T-helper 1 cell treated with Interleukin-12 subunit alpha and Interleukin-12 subunit beta and Interleukin-4 antibody, amounts not matched to agents 30 μg/mL and 1 μg/mL, for 36 hours (primary cell): Measurements from ENCODE around the gene NFATC1.
"Not testable (repeated sequence)": the region's sequence is repeated elsewhere in the genome, so short reads cannot be mapped to it uniquely, and the experiment has no call there.

Experiments used
- H3K27ac Mint-ChIP-seq: one replicate; pipeline ENCODE4 v1.8.0; 2021; ENCODE audit warnings: mild to moderate bottlenecking, mixed read lengths
- H3K27me3 Mint-ChIP-seq: one replicate; pipeline ENCODE4 v1.8.0; 2021; ENCODE audit warnings: low read depth, mixed read lengths
- H3K36me3 Mint-ChIP-seq: one replicate; pipeline ENCODE4 v1.8.0; 2021; ENCODE audit warnings: low read depth, mixed read lengths
- H3K4me1 Mint-ChIP-seq: one replicate; pipeline ENCODE4 v1.8.0; 2021; ENCODE audit warnings: low read depth, mixed read lengths
- H3K4me3 Mint-ChIP-seq: one replicate; pipeline ENCODE4 v1.8.0; 2021; ENCODE audit warnings: mild to moderate bottlenecking, moderate library complexity, mixed read lengths
- H3K9me3 Mint-ChIP-seq: one replicate; pipeline ENCODE4 v1.8.0; 2021; ENCODE audit warnings: mixed read lengths

Gene NFATC1

GRCh38 chr18:79368681-79369080, 27.0 kb upstream of the NFATC1 start:
- Mint-ChIP-seq H3K36me3 (peaks cover 4% of the 10 kb centered on the region), H3K27me3 (no peaks in the 10 kb centered on the region), H3K9me3 (no peaks in the 10 kb centered on the region), H3K27ac (no peak overlapping the region), H3K4me1 (peaks cover 12% of the 10 kb centered on the region), H3K4me3 (no peak overlapping the region)

GRCh38 chr18:79371561-79372121, 24.1 kb upstream of the NFATC1 start:
- Mint-ChIP-seq H3K36me3 (peaks cover 4% of the 10 kb centered on the region), H3K4me1 (peaks cover 12% of the 10 kb centered on the region), H3K27ac (no peak overlapping the region), H3K27me3 (no peaks in the 10 kb centered on the region), H3K9me3 (no peaks in the 10 kb centered on the region), H3K4me3 (peak overlapping the region; percentile 6)

- Mint-ChIP-seq H3K4me1 (peaks cover 12% of the 10 kb centered on the region), H3K27ac (no peak overlapping the region), H3K9me3 (no peaks in the 10 kb centered on the region), H3K27me3 (no peaks in the 10 kb centered on the region), H3K4me3 (no peak overlapping the region), H3K36me3 (peaks cover 6% of the 10 kb centered on the region)
Observed at GRCh38 chr18:79372461-79372860, 23.3 kb upstream of the NFATC1 start.

- Mint-ChIP-seq H3K27ac (no peak overlapping the region), H3K9me3 (no peaks in the 10 kb centered on the region), H3K4me3 (no peak overlapping the region), H3K27me3 (no peaks in the 10 kb centered on the region), H3K36me3 (peaks cover 9% of the 10 kb centered on the region), H3K4me1 (peaks cover 12% of the 10 kb centered on the region)
Observed at GRCh38 chr18:79372991-79373390, 22.7 kb upstream of the NFATC1 start.

GRCh38 chr18:79373736-79374135, 22.0 kb upstream of the NFATC1 start:
- H3K4me3 Mint-ChIP-seq, result no peak overlapping the region
- H3K36me3 Mint-ChIP-seq, result peaks cover 13% of the 10 kb centered on the region
- H3K27ac Mint-ChIP-seq, result no peak overlapping the region
- H3K4me1 Mint-ChIP-seq, result peaks cover 9% of the 10 kb centered on the region
- no peaks in the 10 kb centered on the region for H3K9me3 Mint-ChIP-seq
- H3K27me3 Mint-ChIP-seq, result no peaks in the 10 kb centered on the region

GRCh38 chr18:79374408-79375171, 21.1 kb upstream of the NFATC1 start:
- H3K27me3 Mint-ChIP-seq, result no peaks in the 10 kb centered on the region
- H3K9me3 Mint-ChIP-seq, result no peaks in the 10 kb centered on the region
- peaks cover 14% of the 10 kb centered on the region for H3K4me1 Mint-ChIP-seq
- H3K36me3 Mint-ChIP-seq, result peaks cover 16% of the 10 kb centered on the region
- H3K27ac Mint-ChIP-seq, result no peak overlapping the region
- H3K4me3 Mint-ChIP-seq, result no peak overlapping the region

GRCh38 chr18:79375441-79376154, 20.1 kb upstream of the NFATC1 start:
- H3K27ac Mint-ChIP-seq, result no peak overlapping the region
- H3K9me3 Mint-ChIP-seq, result no peaks in the 10 kb centered on the region
- no peaks in the 10 kb centered on the region for H3K27me3 Mint-ChIP-seq
- H3K4me3 Mint-ChIP-seq, result no peak overlapping the region
- H3K36me3 Mint-ChIP-seq, result peaks cover 16% of the 10 kb centered on the region
- H3K4me1 Mint-ChIP-seq, result peaks cover 14% of the 10 kb centered on the region

GRCh38 chr18:79376661-79377060, 19.1 kb upstream of the NFATC1 start:
- H3K9me3 Mint-ChIP-seq, H3K27ac Mint-ChIP-seq, H3K27me3 Mint-ChIP-seq, H3K4me3 Mint-ChIP-seq: not testable (repeated sequence)
- Mint-ChIP-seq H3K36me3 (peaks cover 13% of the 10 kb centered on the region), H3K4me1 (peaks cover 11% of the 10 kb centered on the region)

- Mint-ChIP-seq H3K9me3 (no peaks in the 10 kb centered on the region), H3K36me3 (peaks cover 12% of the 10 kb centered on the region), H3K27ac (no peak overlapping the region), H3K4me3 (no peak overlapping the region), H3K27me3 (no peaks in the 10 kb centered on the region), H3K4me1 (peaks cover 8% of the 10 kb centered on the region)
Observed at GRCh38 chr18:79377187-79377891, 18.4 kb upstream of the NFATC1 start.

- H3K9me3 Mint-ChIP-seq, result no peaks in the 10 kb centered on the region
- peaks cover 12% of the 10 kb centered on the region for H3K36me3 Mint-ChIP-seq
- no peak overlapping the region for H3K27ac Mint-ChIP-seq
- peaks cover 8% of the 10 kb centered on the region for H3K4me1 Mint-ChIP-seq
- H3K4me3 Mint-ChIP-seq, result no peak overlapping the region
- no peaks in the 10 kb centered on the region for H3K27me3 Mint-ChIP-seq
Observed at GRCh38 chr18:79378536-79379250, 17.0 kb upstream of the NFATC1 start.

- no peaks in the 10 kb centered on the region for H3K27me3 Mint-ChIP-seq
- no peak overlapping the region for H3K27ac Mint-ChIP-seq
- H3K9me3 Mint-ChIP-seq, result no peaks in the 10 kb centered on the region
- H3K36me3 Mint-ChIP-seq, result peaks cover 12% of the 10 kb centered on the region
- H3K4me3 Mint-ChIP-seq, result no peak overlapping the region
- peaks cover 8% of the 10 kb centered on the region for H3K4me1 Mint-ChIP-seq
Observed at GRCh38 chr18:79379251-79379905, 16.4 kb upstream of the NFATC1 start.

GRCh38 chr18:79379931-79380815, 15.6 kb upstream of the NFATC1 start:
- Mint-ChIP-seq H3K27ac (no peak overlapping the region), H3K27me3 (no peaks in the 10 kb centered on the region)

More at GRCh38 chr18:79379931-79380815, 15.6 kb upstream of the NFATC1 start:
- no peaks in the 10 kb centered on the region for H3K9me3 Mint-ChIP-seq
- H3K4me1 Mint-ChIP-seq, result peaks cover 8% of the 10 kb centered on the region
- no peak overlapping the region for H3K4me3 Mint-ChIP-seq
- peaks cover 12% of the 10 kb centered on the region for H3K36me3 Mint-ChIP-seq
